Stimulated activated CD8-positive, alpha-beta memory T cell treated with anti-CD3 and anti-CD28 coated beads, Interleukin-15, amount 100 ng/mL, for 1 hour (primary cell): ENCODE results near the gene SNED1.

ENCODE experiments used
- DNase-seq: peaks from one replicate; pipeline ENCODE4 v3.0.0-alpha.2; 2020; ENCODE audit warnings: low read depth

SNED1 gene

DNA sequence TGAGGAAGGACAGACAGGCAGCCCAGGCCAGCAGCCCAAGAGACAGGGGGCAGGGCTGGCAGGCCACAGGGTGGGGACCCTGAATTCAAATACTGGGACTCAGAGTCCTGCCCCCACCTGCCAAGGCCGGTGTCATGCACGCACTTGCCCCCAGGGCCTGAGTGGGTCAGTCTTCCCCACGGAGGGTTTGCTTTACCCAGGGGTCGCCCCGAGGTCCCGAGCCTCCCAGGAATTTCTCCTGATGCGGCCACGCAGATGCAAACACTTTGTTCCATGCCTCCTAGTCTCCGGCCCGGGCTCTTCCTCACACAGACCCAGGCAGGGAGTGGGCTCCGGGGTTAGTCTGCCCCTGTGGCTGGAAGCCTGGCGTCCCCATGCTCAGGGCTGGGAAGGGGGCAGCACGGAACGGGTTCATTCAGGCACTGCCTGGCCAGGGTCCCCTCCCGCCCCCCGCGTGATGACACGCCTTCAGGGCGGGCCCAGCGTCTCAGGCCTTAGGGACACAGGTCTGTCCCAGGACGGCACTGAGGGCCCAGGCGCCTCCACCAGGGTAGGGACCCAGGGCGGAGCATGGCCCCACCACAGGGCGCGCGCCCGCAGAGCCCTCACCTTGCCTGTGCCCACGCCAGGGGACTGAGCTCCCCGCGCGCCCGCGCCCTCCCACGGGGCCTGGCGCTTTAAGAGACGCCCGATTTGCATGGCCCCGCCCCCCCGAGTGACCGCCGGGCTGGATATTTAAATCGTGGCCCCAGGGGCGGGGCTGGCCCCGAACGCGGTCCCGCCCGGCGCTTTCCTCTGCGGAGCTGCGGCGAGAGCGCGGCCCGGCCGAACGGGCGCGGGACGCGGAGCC lies at the start of gene SNED1:
Gene SNED1 (plus strand): TSS at position 763 of the 850 bp plus-strand sequence. CDS start 220 bp downstream, outside the sequence.
- peak; percentile 42 for DNase-seq

DNA sequence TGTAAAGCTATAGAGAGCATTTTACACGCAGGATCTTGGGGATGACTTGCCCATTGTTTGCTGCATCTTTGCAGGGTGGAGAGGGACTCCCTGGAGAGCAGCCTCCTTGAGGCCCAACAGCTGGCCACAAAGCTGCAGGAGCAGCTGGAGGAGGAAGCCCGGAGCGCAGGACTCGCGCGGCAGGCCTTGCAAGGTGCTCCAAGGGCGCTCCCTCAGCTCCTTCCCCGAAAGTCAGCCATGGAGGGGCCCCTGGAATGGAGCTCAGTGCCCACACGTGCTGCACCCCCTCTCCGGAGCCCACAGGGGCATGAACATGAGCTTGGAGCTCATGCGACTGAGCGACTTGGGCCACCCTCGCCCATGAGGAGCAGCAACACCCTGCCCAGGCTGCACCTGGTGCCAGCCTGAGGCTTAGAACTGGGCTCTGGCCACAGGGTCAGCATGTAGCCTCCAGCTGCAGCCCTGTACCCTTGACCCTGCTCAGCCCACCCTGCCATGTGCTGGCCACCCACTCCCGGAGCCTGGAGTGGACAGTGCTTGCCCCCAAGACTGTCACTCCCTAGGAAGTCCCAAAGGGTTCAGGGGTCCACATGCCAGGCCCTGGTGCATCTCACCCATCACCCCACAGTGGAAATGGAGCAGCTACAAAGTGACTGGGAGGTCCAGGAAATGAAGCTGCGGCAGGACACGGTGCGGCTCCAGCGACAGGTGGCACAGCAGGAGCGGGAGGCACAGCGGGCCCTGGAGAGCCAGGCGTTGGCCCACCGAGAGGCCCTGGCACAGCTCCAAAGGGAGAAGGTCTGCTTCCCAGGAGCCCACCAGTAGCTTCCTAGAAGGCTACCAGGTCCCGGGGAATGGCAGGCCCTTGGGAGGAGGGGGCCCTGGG lies 49.3 kb upstream of the SNED1 start:
- DNase-seq, result no peak

DNA sequence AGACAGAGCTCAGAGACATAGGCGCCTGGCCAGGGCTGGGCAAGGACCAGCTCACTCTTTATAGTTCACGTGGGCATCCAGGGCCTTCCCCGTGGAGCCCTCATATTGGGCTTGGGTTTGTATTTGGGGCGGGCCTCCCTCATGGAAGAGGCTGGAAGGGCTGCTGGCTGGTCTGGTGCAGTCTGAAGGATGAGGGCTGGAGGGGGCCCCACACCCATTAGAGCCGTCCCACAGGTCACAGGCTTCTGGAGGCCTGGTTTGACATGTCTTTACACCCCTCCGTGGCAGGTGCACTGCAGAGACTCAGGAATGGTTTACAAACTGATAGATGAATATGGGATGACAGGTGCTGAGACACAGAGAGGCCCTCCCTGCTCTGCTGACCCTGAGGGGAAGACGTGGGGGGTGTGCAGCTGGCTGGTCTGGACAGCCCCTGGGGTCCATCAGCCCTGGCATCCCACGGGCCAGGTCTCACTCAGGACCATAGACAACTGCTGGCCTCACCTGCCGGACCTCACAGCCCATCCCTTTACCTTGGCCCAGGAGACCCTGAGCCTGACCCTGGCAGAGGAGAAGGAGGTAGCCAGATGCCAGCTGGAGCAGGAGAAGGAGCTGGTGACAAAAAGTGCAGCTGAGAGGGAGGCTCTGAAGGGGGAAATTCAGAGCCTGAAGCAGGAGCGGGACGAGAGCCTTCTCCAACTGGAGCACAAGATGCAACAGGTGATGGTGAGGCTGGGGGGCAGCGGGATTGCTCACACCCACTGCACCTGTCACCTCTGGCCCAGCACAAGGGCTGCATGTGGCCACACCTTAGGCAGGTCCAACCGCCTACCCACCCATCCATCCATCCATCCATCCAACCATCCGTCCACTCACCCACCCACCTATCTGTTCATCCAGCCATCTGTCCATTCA lies 48.4 kb upstream of the SNED1 start:
- no peak for DNase-seq

DNA sequence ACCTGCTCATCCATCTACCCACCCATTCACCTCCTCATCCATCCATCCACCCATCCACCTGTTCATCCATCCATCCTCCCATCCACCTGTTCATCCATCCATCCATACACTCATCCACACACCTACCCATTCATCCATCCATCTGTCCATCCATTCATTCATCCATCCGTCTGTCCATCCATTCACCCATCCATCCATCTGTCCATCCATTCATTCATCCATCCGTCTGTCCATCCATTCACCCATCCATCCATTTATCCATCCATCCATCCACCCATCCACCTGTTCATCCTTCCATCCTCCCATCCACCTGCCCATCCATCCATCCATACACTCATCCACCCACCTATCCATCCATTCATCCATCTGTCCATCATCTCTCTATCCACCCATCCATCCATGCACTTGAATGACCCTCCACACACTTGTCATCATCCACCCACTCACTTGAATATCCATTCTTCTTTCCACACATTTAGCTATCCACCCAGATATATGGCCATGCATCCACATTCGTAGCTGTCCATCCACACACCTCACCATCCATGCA lies 47.3 kb upstream of the SNED1 start:
- DNase-seq, result no peak

DNA sequence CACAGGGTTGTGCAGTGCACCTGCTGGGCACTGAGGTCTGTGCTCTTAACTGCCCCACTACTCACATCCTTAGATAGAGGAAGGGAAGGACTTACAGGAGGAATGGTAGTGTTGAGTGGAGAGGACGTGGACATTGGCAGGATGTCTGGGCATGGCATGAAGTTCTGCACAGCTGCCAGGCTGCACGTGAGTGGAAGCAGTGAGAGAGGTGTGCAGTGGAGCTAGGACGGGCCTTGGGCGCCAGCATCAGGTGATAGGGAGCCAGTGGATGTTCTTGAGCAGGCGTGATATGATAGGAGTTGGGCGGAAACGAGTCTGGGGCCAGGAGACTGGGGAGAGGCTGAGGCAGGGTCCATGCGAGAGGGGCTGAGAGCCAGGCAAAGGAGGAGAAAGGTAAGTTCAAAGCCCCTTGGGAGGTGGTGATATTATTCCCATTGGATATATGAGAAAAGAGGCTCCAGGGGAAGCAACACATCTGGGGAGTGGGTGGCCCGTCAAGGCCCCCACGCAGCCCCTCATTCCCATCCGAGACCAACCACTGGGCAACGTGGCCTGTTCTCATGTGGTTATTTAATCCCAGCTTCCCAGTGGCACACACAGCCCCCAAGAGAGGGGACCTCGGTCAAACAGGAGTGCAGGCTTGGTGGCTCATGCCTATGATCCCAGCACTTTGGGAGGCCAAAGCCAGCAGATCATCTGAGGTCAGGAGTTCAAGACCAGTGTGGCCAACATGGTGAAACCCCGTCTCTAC lies 45.7 kb upstream of the SNED1 start:
- DNase-seq, result no peak

DNA sequence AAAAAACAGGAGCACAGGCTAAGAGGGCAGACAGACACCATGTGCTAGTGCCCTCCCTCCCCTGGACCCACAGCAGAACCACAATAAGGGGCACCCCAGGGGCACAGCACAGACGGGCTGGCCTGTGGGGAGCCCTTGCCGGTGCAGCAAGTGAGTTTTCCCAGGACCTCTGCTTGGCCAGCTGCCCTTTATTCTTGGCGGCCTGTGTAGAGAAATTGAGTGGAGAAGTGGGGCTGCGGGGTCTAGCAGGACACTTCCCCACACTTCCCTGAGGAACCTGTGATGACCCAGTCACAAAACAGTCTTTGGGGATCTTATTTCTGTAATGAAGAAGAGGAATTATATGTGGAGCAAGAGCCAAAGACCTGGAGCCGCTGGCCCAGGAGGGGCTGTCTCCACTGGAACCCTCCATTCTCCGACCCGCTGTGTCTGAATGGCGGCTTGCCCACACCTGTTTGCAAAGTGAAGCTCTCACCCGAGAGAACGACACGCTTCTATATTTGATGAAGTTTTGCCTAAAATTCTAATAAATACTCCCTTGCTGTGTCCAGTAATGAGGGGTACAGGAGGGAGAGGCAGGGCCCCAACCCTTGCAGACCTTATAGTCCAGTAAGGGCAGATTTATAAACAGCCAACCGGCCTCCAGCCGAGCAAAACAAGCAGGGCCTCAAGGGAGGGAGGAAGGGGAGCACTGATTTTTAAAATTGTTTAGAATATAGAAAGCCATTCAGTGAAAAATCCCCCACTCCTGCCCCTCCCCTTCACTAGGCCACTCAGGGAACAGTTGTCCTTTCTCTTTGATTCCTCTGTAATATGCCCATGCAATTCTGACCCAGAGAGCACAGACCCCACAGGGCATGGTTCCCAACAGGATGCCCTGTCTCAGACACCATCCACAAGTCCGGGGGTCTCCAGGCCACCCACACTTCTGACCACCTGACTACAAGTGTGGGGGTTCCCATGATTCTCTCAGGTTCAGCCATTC lies 44.7 kb upstream of the SNED1 start:
- no peak for DNase-seq

DNA sequence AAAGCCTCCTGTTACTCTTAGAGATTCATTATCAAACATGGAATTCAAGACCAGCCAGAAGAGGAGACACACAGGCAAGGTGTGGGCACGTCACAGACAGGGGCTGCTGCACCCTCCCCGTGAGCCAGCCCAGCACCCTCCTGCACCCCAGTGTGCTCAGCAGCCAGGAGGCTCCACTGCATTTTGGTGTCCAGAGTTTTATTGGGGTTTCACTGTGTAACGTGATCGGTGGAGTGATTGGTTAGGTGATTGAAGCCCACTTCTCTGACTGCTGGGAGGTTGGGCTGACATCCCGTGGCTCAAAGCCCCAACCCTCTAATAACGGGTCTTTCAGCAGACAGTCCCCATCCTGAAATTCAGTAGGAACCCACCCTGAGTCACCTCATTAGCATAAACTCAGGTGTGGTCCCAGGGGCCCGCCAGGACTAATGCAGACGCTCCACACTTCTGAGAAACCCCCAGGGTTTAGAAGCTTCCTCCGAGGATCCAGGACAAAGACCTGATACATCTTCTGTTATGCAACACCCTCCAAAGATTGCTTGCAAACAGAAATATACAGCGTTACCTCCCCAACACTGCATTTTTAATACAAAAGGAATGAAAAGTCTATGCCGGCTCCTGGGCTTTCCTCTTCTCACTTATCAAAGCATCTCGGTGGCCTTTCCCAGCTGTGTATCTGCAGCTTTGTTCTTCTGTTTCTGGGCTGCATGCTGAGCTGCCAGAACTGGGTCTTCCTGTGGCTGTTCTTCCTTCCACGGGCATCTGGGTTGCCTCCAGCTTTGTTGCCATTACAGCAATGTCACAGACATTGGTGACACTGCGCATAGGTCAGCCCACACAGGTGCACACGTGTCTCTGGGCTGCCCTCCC lies 43.7 kb upstream of the SNED1 start:
- no peak for DNase-seq

DNA sequence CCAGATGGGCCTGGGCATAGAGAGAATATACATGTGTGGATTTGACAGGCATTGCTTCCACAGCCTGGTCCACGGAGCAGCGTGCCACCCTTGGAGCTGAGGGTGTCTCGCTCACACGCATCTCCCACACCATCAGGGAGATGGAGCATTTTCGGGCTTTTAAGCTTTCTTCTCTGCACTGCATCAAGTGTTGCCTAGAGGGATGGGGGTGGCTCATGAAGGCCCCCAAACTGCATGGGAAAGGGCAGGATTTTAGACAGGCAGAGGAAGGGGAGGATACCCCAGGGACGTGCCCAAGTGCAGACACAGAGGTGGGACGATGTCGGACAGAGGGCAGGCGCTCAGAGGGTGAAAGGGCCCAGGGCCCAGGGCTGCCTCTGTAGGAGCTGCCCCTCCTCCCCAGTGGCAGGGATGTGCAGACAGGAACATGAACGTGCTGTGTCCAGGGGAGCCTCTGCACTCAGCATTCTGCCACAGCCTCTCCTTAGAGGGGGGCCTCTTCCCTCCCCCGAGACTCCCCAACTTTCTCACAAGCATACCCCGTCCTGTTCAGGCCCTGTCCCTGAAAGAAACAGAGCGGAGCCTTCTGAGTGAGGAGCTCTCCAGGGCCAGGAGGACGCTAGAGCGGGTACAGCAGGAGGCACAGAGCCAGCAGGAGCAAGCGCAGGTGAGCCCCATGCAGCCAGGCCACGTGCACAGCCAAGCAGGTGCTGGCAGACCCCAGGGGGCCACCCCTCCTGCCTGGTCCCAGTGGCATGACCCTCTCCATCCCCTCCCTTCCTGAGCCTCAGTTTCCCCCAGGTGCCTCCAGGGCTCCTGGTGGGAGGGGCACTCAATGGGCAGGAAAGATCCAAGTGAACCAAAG lies 42.9 kb upstream of the SNED1 start:
- no peak for DNase-seq

DNA sequence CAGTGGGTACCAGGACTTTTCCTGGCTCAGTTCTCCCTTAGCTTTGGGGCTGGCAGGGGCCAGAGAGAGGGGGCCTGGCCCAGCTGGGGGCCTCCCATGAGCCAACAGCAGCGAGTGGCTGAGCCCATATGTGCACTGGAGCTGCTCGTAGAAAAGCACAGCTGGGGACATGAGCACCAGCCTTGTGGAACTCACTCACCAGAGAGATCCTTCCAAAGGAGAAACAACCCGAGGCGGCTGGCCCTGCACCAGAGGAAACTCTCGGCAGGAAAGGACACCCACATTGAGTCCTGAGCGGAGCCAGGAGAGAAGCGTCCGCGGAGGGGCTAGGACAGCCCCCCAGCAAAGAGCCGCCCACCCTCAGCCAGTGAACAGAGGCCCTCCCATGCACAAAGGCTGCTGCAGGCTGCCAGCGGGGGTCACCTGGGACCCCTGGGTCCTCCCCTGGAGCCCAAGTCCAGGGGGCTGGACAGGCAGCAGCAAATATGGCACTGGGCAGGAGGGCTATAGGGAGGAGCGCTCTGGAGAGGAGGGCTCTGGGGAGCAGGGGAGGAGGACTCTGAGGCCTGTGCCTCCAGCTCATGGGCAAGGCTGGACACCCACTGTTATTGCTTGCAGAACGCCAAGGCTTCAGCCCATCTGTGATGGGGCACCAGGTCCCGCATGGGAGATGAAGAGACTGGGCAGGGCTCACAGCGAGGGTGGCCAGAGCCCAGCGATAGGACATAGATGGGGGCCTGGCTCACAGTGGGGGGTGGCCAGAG lies 42.1 kb upstream of the SNED1 start:
- DNase-seq, result no peak

DNA sequence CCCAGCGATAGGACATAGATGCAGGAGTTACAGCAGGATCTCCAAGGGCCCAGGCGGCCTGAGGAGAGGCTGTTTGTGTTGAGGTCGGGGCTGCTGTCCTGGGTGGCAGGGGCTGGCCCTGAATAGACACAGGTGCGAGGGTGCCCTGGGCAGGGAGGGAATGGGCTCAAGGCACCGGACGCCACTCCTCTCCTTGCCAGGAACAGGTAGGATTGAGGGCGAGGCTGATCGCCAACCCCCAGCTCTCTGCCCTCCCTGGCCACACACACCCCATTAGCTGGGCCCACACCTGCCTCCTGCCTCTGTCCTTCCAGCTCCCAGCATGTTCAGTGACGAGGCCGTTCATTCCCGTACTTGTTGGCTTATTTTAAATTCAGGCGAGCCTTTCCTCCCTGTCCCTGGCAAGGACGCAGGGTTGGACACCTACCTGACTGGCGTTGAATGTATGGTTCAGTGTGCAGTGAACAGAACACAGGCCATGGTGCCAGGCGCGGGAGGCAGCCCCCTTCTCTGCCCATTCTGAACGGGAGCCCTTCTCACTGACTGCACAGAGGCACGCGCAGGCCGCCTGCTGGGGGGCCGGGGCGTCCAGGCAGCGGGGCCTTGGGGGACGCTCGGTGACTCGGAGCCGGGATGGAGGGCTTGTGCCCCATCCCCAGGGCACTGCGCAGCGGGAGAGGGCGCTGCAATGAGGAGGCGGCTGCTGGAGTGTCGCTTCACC lies 41.3 kb upstream of the SNED1 start:
- DNase-seq, result no peak

DNA sequence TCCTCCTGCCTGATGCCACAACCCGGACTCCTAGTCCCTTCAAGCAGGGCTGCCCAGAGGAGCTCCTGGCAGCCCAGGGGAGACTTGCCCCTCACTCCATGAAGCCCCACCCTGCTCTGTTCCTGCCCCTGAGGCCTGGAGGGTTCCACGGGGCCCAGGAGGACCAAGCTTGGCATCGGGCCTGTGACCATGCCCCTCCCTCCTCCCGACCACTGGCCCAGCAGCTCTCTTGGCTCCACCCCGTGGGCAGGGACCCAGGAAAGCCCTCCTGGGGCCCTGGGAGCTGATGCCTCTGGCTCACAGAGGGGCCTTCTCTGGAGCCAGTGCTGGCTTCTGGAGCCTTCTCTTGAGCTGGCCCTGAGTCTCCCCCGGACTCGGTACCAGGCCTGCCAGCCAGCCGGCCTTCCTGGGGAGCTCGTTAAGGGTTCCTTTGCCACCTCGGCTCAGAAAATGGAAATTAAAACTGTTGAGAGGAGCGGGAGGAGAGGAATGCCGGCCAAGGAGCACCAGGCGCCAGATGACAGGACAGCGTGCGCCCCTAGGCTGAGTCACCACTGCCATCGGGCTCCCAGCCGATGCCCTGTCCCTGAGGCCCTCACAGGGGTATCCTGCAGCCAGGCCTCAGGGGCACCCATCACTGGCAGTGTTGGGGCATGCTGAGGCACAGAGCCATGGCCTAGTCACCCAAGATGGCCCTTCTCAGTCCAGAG lies 40.6 kb upstream of the SNED1 start:
- no peak for DNase-seq

DNA sequence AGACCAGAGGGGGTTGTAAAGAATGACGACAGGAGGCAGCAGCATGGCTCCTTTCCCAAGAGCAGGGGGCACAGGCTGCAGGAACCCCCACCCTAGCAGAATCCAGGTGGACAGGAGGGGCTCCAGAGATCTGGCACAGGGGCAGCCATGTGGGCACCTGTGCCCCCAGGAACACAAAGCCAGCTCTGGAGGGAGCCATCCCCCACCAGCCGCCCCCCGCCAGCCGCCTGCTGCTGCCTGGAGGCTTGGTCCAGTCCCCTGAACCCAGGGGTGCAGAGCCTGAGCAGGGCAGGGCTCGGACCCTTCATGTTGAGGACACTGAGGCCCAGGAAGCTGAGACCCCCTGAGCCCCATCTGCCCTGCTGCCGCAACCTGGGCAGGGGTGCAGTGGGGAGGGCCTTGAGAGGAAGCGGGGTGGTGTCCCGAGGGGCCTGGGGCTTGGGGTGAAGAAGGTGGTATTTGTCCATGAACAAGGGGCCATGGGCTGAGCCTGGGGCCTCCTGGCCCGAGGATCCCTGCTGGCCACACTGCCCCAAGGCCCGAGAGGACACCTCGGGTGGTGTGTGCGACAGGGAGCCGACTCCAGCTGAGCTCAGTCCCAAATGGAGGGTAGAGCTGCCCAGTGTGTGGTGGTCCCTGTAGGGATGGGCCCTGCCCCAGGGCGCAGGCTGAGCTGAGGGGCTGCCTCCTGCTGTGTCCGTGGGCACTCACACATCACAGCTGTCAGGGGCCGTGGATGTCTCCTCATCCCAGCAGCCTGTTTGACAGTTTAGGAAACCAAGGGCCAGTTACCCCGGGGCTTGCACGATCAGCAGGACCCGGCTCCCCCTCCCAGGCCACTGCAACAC lies 39.8 kb upstream of the SNED1 start:
- DNase-seq, result no peak

DNA sequence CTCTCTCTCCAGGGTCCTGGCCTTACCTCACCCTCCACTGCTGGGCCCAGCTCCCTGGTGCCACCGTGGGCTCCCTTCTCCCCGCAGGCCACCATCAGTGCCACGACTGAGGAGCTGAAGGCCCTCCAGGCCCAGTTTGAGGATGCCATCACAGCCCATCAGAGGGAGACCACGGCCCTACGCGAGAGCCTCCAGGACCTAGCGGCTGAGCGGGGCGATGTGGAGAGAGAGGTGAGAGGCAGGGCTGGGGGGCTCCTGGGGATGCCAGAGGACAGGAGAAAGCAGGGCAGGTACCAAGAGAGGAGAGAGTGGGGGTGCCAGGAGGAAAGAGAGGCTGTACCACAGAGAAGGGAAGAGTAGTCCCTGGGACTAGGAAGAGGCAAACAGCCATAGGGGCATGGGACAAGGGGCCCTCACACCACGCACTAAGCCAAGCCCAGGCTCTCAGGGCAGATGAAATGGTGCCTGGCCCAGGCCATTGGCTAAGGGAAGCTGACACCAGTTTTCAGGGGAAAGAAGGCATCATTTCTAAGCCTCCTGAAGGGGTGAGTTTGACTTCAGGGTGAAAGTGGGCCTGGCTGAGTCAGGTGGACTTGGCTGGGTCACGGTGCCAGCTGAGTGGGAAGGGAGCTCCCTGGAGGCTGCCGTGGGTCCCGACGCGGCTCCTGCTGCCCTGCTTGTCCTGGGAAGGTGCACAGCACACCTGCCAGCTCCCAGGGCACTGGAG lies 39.0 kb upstream of the SNED1 start:
- no peak for DNase-seq

DNA sequence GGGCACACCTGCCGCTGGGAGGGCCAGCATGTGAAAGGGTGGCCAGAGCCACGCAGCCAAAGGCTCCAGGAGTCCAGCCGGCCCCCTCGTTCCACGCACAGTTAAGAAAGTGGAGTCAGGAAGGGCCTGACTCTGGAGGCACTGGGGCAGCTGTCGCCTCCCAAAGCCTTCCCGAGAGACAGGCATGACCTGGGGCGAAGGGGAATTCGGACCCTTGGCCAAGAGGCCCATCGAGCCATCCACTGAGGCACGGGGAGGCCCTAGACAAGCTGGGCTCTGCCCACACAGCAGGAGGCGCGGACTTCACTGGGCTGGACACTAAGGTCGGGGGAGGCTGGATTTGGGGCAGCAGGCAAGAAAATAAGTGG lies 38.5 kb upstream of the SNED1 start:
- DNase-seq, result no peak
